DND-41 (cell line): ENCODE results near the gene TEAD1.

Experiments
- ATAC-seq: fragments of 200-7000 bp; cut with Tn5 transposase; 3 replicates; pipeline ENCODE4 v1.9.1; 2021; ENCODE audit warnings: low read depth; ENCODE audit not compliant: insufficient read depth
- DNase-seq: peaks from one replicate; pipeline ENCODE4 v3.0.0-alpha.2; 2020
- H2AFZ ChIP-seq: 2 replicates; pipeline ENCODE4 v1.6.0; 2012; ENCODE audit warnings: low read depth, low read length
- H3K27ac ChIP-seq: 2 replicates; pipeline ENCODE4 v1.5.1; 2012; ENCODE audit warnings: low read length, inconsistent platforms
- H3K27me3 ChIP-seq: fragments of 200-600 bp; sonication (generic); 2 replicates; pipeline ENCODE4 v1.6.0; 2012; ENCODE audit warnings: low read length, mild to moderate bottlenecking, inconsistent platforms; ENCODE audit not compliant: insufficient read depth, poor library complexity
- H3K36me3 ChIP-seq: 2 replicates; pipeline ENCODE4 v1.5.1; 2012; ENCODE audit warnings: low read length, inconsistent platforms; ENCODE audit not compliant: insufficient read depth
- H3K4me1 ChIP-seq: 2 replicates; pipeline ENCODE4 v1.5.1; 2012; ENCODE audit warnings: mild to moderate bottlenecking, low read length; ENCODE audit not compliant: insufficient read depth
- H3K4me2 ChIP-seq: 2 replicates; pipeline ENCODE4 v1.6.0; 2012; ENCODE audit warnings: mild to moderate bottlenecking, moderate library complexity, low read length, inconsistent platforms; ENCODE audit not compliant: insufficient read depth
- H3K4me3 ChIP-seq, 2 experiments: fragments of 200-600 bp in 1 of 2; shearing (Covaris generic) in 1 of 2; 2 replicates each; pipeline ENCODE4 v1.5.1; 2012 to 2016; ENCODE audit warnings: inconsistent platforms in 2 of 2, low read length in 2 of 2, mild to moderate bottlenecking in 2 of 2, low read depth in 1 of 2, moderate library complexity in 1 of 2
- H3K79me2 ChIP-seq: 2 replicates; pipeline ENCODE4 v1.6.0; 2012; ENCODE audit warnings: low read length, inconsistent platforms; ENCODE audit not compliant: insufficient read depth
- H3K9ac ChIP-seq: 2 replicates; pipeline ENCODE4 v1.6.0; 2012; ENCODE audit warnings: low read depth, mild to moderate bottlenecking, inconsistent platforms, low read length, moderate library complexity
- H3K9me3 ChIP-seq: 2 replicates; pipeline ENCODE4 v1.5.1; 2012; ENCODE audit warnings: low read length, moderate library complexity, mild to moderate bottlenecking, inconsistent platforms; ENCODE audit not compliant: insufficient read depth, severe bottlenecking
- H4K20me1 ChIP-seq: 2 replicates; pipeline ENCODE4 v1.6.0; 2012; ENCODE audit warnings: low read length; ENCODE audit not compliant: insufficient read depth
- CTCF ChIP-seq: IDR thresholded peaks from 2 replicates; pipeline ENCODE4 v1.5.1; 2012; ENCODE audit warnings: borderline replicate concordance, low read length, moderate library complexity, mild to moderate bottlenecking; ENCODE audit not compliant: poor library complexity, severe bottlenecking; ENCODE audit errors: extremely low read depth
- EZH2 ChIP-seq: IDR thresholded peaks from 3 replicates; pipeline ENCODE4 v1.6.1; 2012; ENCODE audit warnings: borderline replicate concordance, low read depth, mild to moderate bottlenecking, moderate library complexity, low read length, inconsistent platforms; ENCODE audit not compliant: severe bottlenecking

TEAD1 gene

DNA sequence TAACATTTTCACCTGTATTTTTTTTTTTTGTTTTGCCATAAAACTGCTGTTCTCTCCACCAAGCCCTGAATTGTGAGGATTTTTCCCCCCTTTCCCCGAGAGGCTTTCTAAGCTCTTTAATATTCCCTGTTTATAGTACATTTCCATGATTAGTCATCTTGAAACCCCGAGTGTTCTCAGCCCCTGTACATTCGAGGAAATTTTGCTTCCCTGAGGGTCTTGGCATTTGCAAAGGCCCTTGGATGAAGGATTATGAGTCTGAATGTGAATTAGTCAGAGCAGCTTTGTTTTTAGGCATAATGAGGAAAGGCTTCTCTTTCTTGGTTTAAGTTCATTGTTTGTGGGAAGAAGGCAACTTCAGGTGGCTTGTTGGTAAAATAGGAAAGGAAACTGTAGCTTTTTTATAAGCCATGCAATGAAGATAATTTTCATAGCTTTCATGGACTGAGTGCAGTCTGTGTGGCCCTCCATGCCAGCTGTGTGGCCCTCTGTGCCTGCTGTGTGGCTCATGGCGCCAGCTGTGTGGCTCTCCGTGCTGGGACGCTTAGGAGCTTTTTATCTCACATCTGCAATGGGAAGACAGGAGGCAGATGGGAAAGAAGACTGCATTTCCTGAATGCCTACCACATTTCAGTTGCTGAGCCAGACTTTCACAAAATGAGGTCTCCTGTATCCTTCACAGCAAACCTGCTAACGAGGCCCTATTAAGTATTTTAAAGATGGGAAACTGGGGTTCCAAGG, 129.0 kb downstream of the TEAD1 start:
- no peaks in the 10 kb centered on the region for H3K9me3 ChIP-seq
- H2AFZ ChIP-seq, result no peak overlapping the region
- H3K4me1 ChIP-seq, result peaks cover 4% of the 10 kb centered on the region; the same call in 1 of the 2 replicates
- TF ChIP-seq EZH2, result no peak
- H3K4me2 ChIP-seq, result no peak overlapping the region
- no peak overlapping the region for H3K4me3 ChIP-seq
- H3K79me2 ChIP-seq, result no peaks in the 10 kb centered on the region
- H3K27ac ChIP-seq, result no peak overlapping the region
- H3K9ac ChIP-seq, result no peak overlapping the region
- no peaks in the 10 kb centered on the region for H4K20me1 ChIP-seq
- ATAC-seq (no peak), DNase-seq (no peak)
- H3K36me3 ChIP-seq, result no peaks in the 10 kb centered on the region
- peaks cover 19% of the 10 kb centered on the region for H3K27me3 ChIP-seq

DNA sequence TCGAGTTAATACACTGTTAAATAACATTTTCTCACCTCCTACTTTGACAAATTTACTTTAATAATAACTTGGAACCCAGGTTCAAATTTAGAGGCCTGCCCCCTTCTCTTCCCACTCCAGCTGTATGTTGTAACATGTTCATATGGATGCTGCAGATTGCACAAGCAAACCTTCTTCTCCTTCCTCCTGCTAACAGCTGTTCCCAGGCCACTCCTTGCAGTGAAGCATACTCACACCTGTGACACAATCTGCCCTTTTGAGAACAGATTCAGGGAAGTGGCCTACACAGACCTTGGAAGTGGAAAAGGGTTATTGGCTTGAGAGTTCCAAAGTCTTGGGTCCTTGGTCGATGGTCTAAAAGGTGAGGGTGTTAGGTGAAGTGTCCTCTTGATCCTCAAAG, 131.9 kb downstream of the TEAD1 start:
- no peak overlapping the region for H3K4me3 ChIP-seq
- H3K27me3 ChIP-seq, result peaks cover 5% of the 10 kb centered on the region
- no peaks in the 10 kb centered on the region for H4K20me1 ChIP-seq
- DNase-seq (no peak), ATAC-seq (no peak)
- no peak overlapping the region for H2AFZ ChIP-seq
- no peak overlapping the region for H3K27ac ChIP-seq
- H3K36me3 ChIP-seq, result no peaks in the 10 kb centered on the region
- H3K79me2 ChIP-seq, result no peaks in the 10 kb centered on the region
- no peak overlapping the region for H3K9ac ChIP-seq
- no peaks in the 10 kb centered on the region for H3K9me3 ChIP-seq
- TF ChIP-seq CTCF (no peak), EZH2 (no peak)
- H3K4me1 ChIP-seq, result peaks cover 8% of the 10 kb centered on the region
- no peak overlapping the region for H3K4me2 ChIP-seq

DNA sequence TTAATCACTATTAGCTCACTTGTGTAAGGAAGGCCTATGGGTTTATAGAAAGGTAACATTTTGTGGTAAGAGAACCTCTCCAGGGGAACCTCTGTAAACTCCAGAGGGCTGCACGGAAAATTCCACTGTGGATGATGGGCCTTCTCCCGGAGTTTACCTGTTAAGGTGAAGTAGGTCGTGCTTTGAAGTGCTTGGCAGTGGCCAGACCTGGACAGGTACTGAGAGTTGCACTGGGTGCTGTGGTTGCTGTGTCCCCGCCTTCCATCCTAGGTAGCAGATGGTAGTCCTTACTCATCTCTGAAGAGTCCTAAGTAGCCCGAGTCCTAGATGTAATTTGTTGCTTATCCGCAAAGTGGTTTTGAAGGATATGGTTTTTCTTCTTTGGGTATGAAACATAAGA, 133.4 kb downstream of the TEAD1 start:
- DNase-seq, result no peak
- no peak overlapping the region for H3K4me3 ChIP-seq
- H4K20me1 ChIP-seq, result no peaks in the 10 kb centered on the region
- no peaks in the 10 kb centered on the region for H3K36me3 ChIP-seq
- no peak overlapping the region for H3K27ac ChIP-seq
- no peaks in the 10 kb centered on the region for H3K27me3 ChIP-seq
- H3K9me3 ChIP-seq, result no peaks in the 10 kb centered on the region
- ATAC-seq, result no peak
- TF ChIP-seq EZH2 (no peak), CTCF (no peak)
- H3K9ac ChIP-seq, result no peak overlapping the region
- no peaks in the 10 kb centered on the region for H3K79me2 ChIP-seq
- H2AFZ ChIP-seq, result no peak overlapping the region
- H3K4me1 ChIP-seq, result peaks cover 20% of the 10 kb centered on the region
- no peak overlapping the region for H3K4me2 ChIP-seq

GRCh38 chr11:12808519-12808918, 134.3 kb downstream of the TEAD1 start:
- no peaks in the 10 kb centered on the region for H3K36me3 ChIP-seq
- no peak overlapping the region for H3K9ac ChIP-seq
- no peak overlapping the region for H3K4me3 ChIP-seq
- H3K4me2 ChIP-seq, result no peak overlapping the region
- H3K27me3 ChIP-seq, result no peaks in the 10 kb centered on the region
- no peak for ATAC-seq
- no peak overlapping the region for H2AFZ ChIP-seq
- no peaks in the 10 kb centered on the region for H3K9me3 ChIP-seq
- H3K79me2 ChIP-seq, result no peaks in the 10 kb centered on the region
- no peak overlapping the region for H3K27ac ChIP-seq
- TF ChIP-seq EZH2, result no peak
- TF ChIP-seq CTCF, result no peak
- peaks cover 20% of the 10 kb centered on the region for H3K4me1 ChIP-seq
- H4K20me1 ChIP-seq, result no peaks in the 10 kb centered on the region; the same call in 1 of the 2 replicates
- no peak for DNase-seq
